Vagina (tissue), 2 donors: Measurements from ENCODE around the gene MAPK6. TPM values are rescaled to one million over a fixed set of nuclear protein-coding genes. Genes with fewer than 3 reads are reported as not detected.
"Not testable (repeated sequence)": the region's sequence is repeated elsewhere in the genome, so short reads cannot be mapped to it uniquely, and the experiment has no call there.

ENCODE experiments used
- DNase-seq, 2 donors: peaks; one replicate each; pipeline ENCODE4 v3.0.0-alpha.2; 2017; ENCODE audit errors: extremely low spot score in 2 of 2
- H3K27ac ChIP-seq: fragments of 200-600 bp; sonication (generic); one replicate; pipeline ENCODE4 v1.5.1; 2019
- H3K27me3 ChIP-seq: fragments of 200-600 bp; sonication (generic); one replicate; pipeline ENCODE4 v1.5.1; 2019
- H3K36me3 ChIP-seq, 2 donors: fragments of 200-600 bp; sonication (generic); one replicate each; pipeline ENCODE4 v1.5.1; 2017 to 2019
- H3K4me1 ChIP-seq: fragments of 200-600 bp; sonication (generic); one replicate; pipeline ENCODE4 v1.5.1; 2019
- H3K4me3 ChIP-seq, 2 donors: fragments of 200-600 bp; sonication (generic); 1 replicate in 1 of 2; 2 replicates in 1 of 2; pipeline ENCODE4 v1.5.1; 2016 to 2019
- H3K9me3 ChIP-seq: fragments of 200-600 bp; sonication (generic); one replicate; pipeline ENCODE4 v1.5.1; 2019
- POLR2A ChIP-seq, 2 donors: fragments of 450-650 bp; IDR thresholded peaks; one replicate each; pipeline ENCODE4 v1.6.1; 2017; ENCODE audit warnings: antibody characterized with exemption in 2 of 2, mild to moderate bottlenecking in 2 of 2, moderate library complexity in 2 of 2
- POLR2AphosphoS5 ChIP-seq, 2 donors: sonication (generic); formaldehyde crosslinking; IDR thresholded peaks; one replicate each; pipeline ENCODE4 v1.9.0; 2017; ENCODE audit warnings: antibody characterized with exemption in 2 of 2, mild to moderate bottlenecking in 2 of 2, low read depth in 1 of 2; ENCODE audit not compliant: insufficient read depth in 1 of 2
- intact Hi-C: fragments of 100-400 bp; cut with DNase I; formaldehyde crosslinking; loops from one replicate; pipeline ENCODE4 v1.15.1; 2023
- total RNA-seq: library from RNA; depleted of rRNA; stranded (reverse); fragments of >200 nt; gene quantifications from one replicate; pipeline ENCODE4 v1.2.3, GENCODE V29; 2016
- TF ChIP-seq, protein P1 (sequence below), 3 experiments: fragments of 450-650 bp in 2 of 3; fragments of 200-600 bp in 1 of 3; sonication (generic) in 1 of 3; IDR thresholded peaks; one replicate each; pipeline ENCODE4 v1.5.1; 2017 to 2019; ENCODE audit warnings: antibody characterized with exemption in 3 of 3, mild to moderate bottlenecking in 2 of 3, moderate library complexity in 2 of 3

MAPK6 gene
- total RNA-seq, 1 donor from 2014 or later, result 41.0 TPM

DNA sequence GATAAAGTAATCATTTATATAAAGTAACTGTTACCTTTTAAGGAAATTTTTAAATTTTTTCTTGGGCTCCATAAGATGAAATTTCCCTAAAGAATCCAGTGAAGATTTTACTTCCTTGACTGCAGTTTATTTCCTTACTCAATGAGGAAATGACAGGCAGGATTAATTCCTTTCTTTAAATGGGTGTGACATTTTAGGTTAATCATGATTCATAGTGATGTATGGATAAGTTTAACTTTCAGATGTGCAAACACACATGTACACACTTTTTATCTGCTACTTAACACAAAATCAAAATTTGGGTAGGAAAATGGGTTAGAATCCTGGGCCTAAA, 36.3 kb upstream of the MAPK6 start:
- no peaks in the 10 kb centered on the region for H3K36me3 ChIP-seq
- intact Hi-C loops, result no loop called here
- DNase-seq, result no peak
- H3K27me3 ChIP-seq, result no peaks in the 10 kb centered on the region
- TF ChIP-seq POLR2A (IDR thresholded peaks at IDR 0.05) (no peak), POLR2AphosphoS5 (IDR thresholded peaks at IDR 0.05; ENCODE audit: insufficient read depth in 1 of 2, low read depth in 1 of 2) (no peak)
- TF ChIP-seq, protein P1, sequence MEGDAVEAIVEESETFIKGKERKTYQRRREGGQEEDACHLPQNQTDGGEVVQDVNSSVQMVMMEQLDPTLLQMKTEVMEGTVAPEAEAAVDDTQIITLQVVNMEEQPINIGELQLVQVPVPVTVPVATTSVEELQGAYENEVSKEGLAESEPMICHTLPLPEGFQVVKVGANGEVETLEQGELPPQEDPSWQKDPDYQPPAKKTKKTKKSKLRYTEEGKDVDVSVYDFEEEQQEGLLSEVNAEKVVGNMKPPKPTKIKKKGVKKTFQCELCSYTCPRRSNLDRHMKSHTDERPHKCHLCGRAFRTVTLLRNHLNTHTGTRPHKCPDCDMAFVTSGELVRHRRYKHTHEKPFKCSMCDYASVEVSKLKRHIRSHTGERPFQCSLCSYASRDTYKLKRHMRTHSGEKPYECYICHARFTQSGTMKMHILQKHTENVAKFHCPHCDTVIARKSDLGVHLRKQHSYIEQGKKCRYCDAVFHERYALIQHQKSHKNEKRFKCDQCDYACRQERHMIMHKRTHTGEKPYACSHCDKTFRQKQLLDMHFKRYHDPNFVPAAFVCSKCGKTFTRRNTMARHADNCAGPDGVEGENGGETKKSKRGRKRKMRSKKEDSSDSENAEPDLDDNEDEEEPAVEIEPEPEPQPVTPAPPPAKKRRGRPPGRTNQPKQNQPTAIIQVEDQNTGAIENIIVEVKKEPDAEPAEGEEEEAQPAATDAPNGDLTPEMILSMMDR (IDR thresholded peaks at IDR 0.05), result no peak
- no peaks in the 10 kb centered on the region for H3K9me3 ChIP-seq
- no peak overlapping the region for H3K4me3 ChIP-seq
- H3K4me1 ChIP-seq, result peaks cover 17% of the 10 kb centered on the region
- peak overlapping the region; percentile 64 for H3K27ac ChIP-seq

DNA sequence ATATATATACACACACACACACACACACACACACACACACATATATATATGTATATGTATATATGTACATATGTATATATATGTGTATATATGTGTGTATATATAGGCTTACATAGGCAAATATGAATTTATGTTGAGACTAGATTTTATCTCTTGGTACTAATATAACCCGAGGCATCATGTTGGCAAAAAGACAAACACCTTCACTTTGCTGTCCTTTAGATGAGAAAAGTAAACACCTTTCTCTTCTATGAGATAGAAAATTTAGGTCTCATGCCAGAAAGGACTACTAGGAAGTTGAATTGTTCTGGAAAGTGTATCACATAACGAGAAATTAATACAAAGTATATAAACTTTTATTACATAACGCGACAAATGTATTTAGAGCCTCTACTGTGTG, 27.9 kb upstream of the MAPK6 start:
- Histone ChIP-seq H3K4me3 (no peak overlapping the region), H3K9me3 (no peaks in the 10 kb centered on the region), H3K36me3 (no peaks in the 10 kb centered on the region), H3K27me3 (no peaks in the 10 kb centered on the region), H3K4me1 (peaks cover 17% of the 10 kb centered on the region), H3K27ac (no peak overlapping the region)
- intact Hi-C loops, result no loop called here
- DNase-seq, result no peak
- TF ChIP-seq POLR2A (IDR thresholded peaks at IDR 0.05) (no peak), POLR2AphosphoS5 (IDR thresholded peaks at IDR 0.05; ENCODE audit: insufficient read depth in 1 of 2, low read depth in 1 of 2) (no peak)
- TF ChIP-seq, protein P1 (IDR thresholded peaks at IDR 0.05), result no peak

DNA sequence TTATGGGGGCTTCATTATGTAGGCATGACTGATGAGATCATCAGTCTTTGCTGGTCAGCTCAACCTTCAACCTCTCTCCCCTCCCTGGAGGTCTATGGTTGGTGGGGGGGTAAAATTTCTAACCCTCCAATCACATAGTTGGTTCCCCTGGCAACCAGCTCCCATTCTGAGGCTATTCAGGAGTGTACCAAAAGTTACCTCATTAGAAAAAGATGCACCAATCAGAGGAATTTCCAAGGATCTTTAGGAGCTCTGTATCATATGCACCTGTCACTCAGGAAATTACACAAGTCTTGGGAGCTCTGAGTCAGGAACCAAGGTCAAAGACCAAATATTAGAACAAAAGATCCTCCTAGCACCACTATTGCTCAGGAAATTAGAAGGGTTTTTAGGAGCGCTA, 26.1 kb upstream of the MAPK6 start:
- no peak overlapping the region for H3K4me3 ChIP-seq
- DNase-seq, result no peak
- intact Hi-C loops, result no loop called here
- peak in 1 of 2 donors; percentile 19 for TF ChIP-seq POLR2AphosphoS5 (IDR thresholded peaks at IDR 0.05; ENCODE audit: insufficient read depth in 1 of 2, low read depth in 1 of 2)
- TF ChIP-seq POLR2A (IDR thresholded peaks at IDR 0.05), result no peak
- TF ChIP-seq, protein P1 (IDR thresholded peaks at IDR 0.05), result no peak
- no peaks in the 10 kb centered on the region for H3K27me3 ChIP-seq
- H3K36me3 ChIP-seq, result no peaks in the 10 kb centered on the region
- H3K4me1 ChIP-seq, result peaks cover 17% of the 10 kb centered on the region
- H3K27ac ChIP-seq, result no peak overlapping the region
- H3K9me3 ChIP-seq, result no peaks in the 10 kb centered on the region

DNA sequence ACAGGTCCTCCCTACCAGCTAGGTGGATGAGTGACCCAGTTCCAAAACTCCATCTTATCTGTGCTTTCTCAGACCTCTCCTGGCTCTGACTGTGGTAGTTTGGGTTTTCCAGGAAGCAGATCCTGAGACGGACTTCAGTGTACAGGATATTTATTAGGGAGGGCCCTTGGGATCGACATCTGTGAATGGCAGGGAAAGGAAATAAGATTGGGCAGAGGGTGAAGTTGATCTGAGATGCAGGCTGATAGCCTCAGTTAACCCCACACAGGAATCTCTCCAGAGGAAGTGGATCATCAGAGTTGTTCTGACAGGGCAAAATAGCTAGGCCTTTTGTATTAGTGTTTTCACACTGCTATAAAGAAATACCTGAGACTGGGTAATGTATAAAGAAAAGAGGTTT, 16.7 kb upstream of the MAPK6 start:
- DNase-seq, result no peak
- H3K27me3 ChIP-seq, result no peaks in the 10 kb centered on the region
- no peak overlapping the region for H3K27ac ChIP-seq
- intact Hi-C loops, result no loop called here
- H3K4me3 ChIP-seq, result no peak overlapping the region
- no peaks in the 10 kb centered on the region for H3K9me3 ChIP-seq
- no peaks in the 10 kb centered on the region for H3K36me3 ChIP-seq
- H3K4me1 ChIP-seq, result peaks cover 13% of the 10 kb centered on the region
- TF ChIP-seq POLR2A (IDR thresholded peaks at IDR 0.05) (no peak), POLR2AphosphoS5 (IDR thresholded peaks at IDR 0.05; ENCODE audit: insufficient read depth in 1 of 2, low read depth in 1 of 2) (no peak)
- TF ChIP-seq, protein P1 (IDR thresholded peaks at IDR 0.05), result no peak

DNA sequence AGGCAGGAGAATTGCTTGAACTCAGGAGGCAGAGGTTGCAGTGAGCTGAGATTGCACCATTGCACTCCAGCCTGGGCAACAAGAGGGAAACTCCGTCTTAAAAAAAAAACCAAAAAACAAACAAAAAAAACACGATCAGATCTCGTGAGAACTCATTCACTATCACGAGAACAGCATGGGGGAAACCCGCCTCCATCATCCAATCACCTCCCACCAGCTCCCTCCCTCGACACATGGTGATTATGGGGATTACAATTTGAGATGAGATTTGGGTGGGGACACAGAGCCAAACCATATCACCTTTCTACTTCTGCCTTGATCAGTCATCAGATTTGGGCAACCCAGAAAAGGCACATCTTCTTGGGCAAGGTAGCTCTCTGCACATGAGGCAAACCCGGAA, 15.9 kb upstream of the MAPK6 start:
- H3K27me3 ChIP-seq, H3K36me3 ChIP-seq, H3K4me3 ChIP-seq, H3K9me3 ChIP-seq, intact Hi-C loops, DNase-seq, H3K27ac ChIP-seq: not testable (repeated sequence)
- H3K4me1 ChIP-seq, result peaks cover 13% of the 10 kb centered on the region

DNA sequence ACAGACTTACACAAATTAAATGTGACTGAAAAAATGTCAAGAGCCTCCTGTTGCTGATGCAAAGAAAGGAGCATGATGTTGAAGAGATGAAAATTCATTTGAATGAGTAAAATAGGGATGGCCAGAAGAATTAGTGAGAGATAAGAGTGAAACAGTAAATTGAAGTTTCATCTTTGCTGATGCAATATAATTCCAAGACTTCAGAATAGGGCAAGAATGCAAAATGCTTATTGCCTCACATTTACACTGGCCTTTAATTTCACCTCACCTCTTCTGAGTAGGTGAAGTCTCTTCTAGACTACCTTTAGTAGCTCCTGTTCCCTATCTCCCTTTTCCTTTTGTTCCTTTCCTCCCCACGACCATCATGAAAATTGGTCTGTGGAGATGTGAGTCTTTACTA, 15.3 kb upstream of the MAPK6 start:
- intact Hi-C loops, result no loop called here
- no peak overlapping the region for H3K27ac ChIP-seq
- TF ChIP-seq, protein P1 (IDR thresholded peaks at IDR 0.05), result no peak
- TF ChIP-seq POLR2AphosphoS5 (IDR thresholded peaks at IDR 0.05; ENCODE audit: insufficient read depth in 1 of 2, low read depth in 1 of 2) (no peak), POLR2A (IDR thresholded peaks at IDR 0.05) (no peak)
- peaks cover 13% of the 10 kb centered on the region for H3K4me1 ChIP-seq
- no peak for DNase-seq
- no peak overlapping the region for H3K4me3 ChIP-seq
- no peaks in the 10 kb centered on the region for H3K9me3 ChIP-seq
- no peaks in the 10 kb centered on the region for H3K27me3 ChIP-seq
- no peaks in the 10 kb centered on the region for H3K36me3 ChIP-seq
